C4-2B (cell line): ENCODE data around the gene TOM1L2.

Experiments
- ZFX ChIP-seq: fragments of 450-650 bp; IDR thresholded peaks from 2 replicates; pipeline ENCODE4 v1.6.1; 2017
- TF ChIP-seq, protein P1 (sequence below): fragments of 450-650 bp; conservative IDR thresholded peaks from 2 replicates; pipeline ENCODE4 v1.5.1; 2017; ENCODE audit warnings: mild to moderate bottlenecking

DNA sequence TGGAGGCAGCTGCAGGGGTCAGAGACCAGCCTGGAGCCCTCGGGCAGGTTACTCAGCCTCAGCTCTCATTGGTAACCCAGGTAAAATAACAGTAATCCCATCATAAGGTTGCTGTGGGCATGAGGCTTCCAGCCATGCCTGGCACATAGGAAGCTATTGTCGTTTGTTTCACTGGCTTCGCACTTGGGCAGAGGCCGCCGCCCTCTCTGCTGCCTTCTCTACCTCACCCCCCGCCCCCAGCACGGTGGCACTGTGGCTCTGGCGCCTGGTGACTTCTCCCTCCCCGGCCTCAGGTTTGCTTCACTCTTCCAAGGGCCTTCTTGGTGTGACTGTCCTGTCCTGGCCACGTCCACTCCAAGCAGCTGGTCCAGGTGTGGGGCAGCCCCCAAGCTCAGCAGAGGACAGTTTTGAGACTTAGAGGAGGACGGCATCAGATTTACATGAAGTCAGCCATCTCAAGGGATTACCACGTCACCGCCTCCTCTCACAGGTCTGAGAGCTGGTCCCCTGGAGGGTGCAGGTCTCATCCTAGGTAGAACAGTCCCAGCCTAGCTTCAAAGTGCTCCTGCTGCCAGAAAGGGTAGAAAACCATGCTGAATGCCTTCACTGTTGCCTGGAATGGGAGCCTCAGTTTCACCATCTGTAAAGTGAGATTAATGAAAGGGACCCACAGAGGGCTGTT, 170.3 kb downstream of the TOM1L2 start:
- TF ChIP-seq, protein P1, sequence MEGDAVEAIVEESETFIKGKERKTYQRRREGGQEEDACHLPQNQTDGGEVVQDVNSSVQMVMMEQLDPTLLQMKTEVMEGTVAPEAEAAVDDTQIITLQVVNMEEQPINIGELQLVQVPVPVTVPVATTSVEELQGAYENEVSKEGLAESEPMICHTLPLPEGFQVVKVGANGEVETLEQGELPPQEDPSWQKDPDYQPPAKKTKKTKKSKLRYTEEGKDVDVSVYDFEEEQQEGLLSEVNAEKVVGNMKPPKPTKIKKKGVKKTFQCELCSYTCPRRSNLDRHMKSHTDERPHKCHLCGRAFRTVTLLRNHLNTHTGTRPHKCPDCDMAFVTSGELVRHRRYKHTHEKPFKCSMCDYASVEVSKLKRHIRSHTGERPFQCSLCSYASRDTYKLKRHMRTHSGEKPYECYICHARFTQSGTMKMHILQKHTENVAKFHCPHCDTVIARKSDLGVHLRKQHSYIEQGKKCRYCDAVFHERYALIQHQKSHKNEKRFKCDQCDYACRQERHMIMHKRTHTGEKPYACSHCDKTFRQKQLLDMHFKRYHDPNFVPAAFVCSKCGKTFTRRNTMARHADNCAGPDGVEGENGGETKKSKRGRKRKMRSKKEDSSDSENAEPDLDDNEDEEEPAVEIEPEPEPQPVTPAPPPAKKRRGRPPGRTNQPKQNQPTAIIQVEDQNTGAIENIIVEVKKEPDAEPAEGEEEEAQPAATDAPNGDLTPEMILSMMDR, result no peak
- TF ChIP-seq ZFX, result no peak
